SK-N-SH (cell line): ENCODE results near the gene PTDSS2. TPM values are rescaled to one million over a fixed set of nuclear protein-coding genes. Genes with fewer than 3 reads are reported as not detected.

Experiments
- CTCF ChIA-PET: fragments of 300-600, 350-600 bp; formaldehyde crosslinking; extraction: SDS; loops from one replicate; lab custom pipeline; 2021; lab: Yijun Ruan, JAX
- POLR2A ChIA-PET: fragments of 350-600 bp; sonication (Branson Sonifier 250); formaldehyde crosslinking; extraction: SDS; loops from one replicate; lab custom pipeline; 2020; ENCODE audit warnings: antibody characterized with exemption, inconsistent platforms; lab: Yijun Ruan, JAX
- DNase-seq: peaks from one replicate; pipeline ENCODE4 v3.0.0; 2012
- H2AFZ ChIP-seq: fragments of 200-600 bp; sonication (generic); 2 replicates; pipeline ENCODE4 v1.8.1; 2016; ENCODE audit warnings: antibody characterized with exemption, mild to moderate bottlenecking, low read depth
- H3F3A ChIP-seq: fragments of 200-600 bp; sonication (generic); replicated peaks from 2 replicates; pipeline ENCODE3; 2016; ENCODE audit warnings: antibody characterized with exemption, mild to moderate bottlenecking; ENCODE audit not compliant: insufficient read depth
- H3K27ac ChIP-seq, 2 experiments: fragments of 200-500 bp in 1 of 2; fragments of 200-600 bp in 1 of 2; sonication (Bioruptor generic) in 1 of 2; sonication (generic), shearing (Covaris generic) in 1 of 2; 2 replicates each; pipeline versions ENCODE4 v1.5.1 to v1.6.1; 2014 to 2016; ENCODE audit warnings: low read depth in 2 of 2, inconsistent platforms in 1 of 2, low read length in 1 of 2, mild to moderate bottlenecking in 1 of 2, mixed read lengths in 1 of 2
- H3K27me3 ChIP-seq: fragments of 200-600 bp; sonication (generic), shearing (Covaris generic); 2 replicates; pipeline ENCODE4 v1.6.1; 2016; ENCODE audit warnings: mixed run types; ENCODE audit not compliant: insufficient read depth
- H3K36me3 ChIP-seq, 2 experiments: fragments of 200-500 bp in 1 of 2; fragments of 200-600 bp in 1 of 2; sonication (Bioruptor generic) in 1 of 2; sonication (generic) in 1 of 2; replicated peaks in 1 of 2; 2 replicates each; pipeline versions ENCODE3 to v1.5.1; 2014 to 2016; ENCODE audit warnings: low read length in 1 of 2, mild to moderate bottlenecking in 1 of 2; ENCODE audit not compliant: insufficient read depth in 2 of 2, control insufficient read depth in 1 of 2
- H3K4me1 ChIP-seq, 2 experiments: fragments of 200-500 bp in 1 of 2; fragments of 200-600 bp in 1 of 2; sonication (Bioruptor generic) in 1 of 2; sonication (generic), shearing (Covaris generic) in 1 of 2; 2 replicates each; pipeline versions ENCODE4 v1.5.1 to v1.6.1; 2014 to 2016; ENCODE audit warnings: low read depth in 1 of 2, low read length in 1 of 2, mixed run types in 1 of 2; ENCODE audit not compliant: insufficient read depth in 2 of 2, control insufficient read depth in 1 of 2
- H3K4me2 ChIP-seq: fragments of 200-600 bp; sonication (generic), shearing (Covaris generic); 2 replicates; pipeline ENCODE4 v1.6.1; 2017; ENCODE audit warnings: mixed run types
- H3K4me3 ChIP-seq, 2 experiments: fragments of 200-500 bp in 1 of 2; fragments of 200-600 bp in 1 of 2; sonication (Bioruptor generic) in 1 of 2; sonication (generic), shearing (Covaris generic) in 1 of 2; 2 replicates each; pipeline versions ENCODE4 v1.5.1 to v1.8.1; 2014 to 2016; ENCODE audit warnings: low read depth in 2 of 2, inconsistent platforms in 1 of 2, low read length in 1 of 2, mild to moderate bottlenecking in 1 of 2, mixed read lengths in 1 of 2, moderate library complexity in 1 of 2
- H3K79me2 ChIP-seq: fragments of 200-600 bp; sonication (generic); 2 replicates; pipeline ENCODE4 v1.8.1; 2017; ENCODE audit warnings: mild to moderate bottlenecking; ENCODE audit not compliant: insufficient read depth
- H3K9ac ChIP-seq: fragments of 200-600 bp; sonication (generic); 2 replicates; pipeline ENCODE4 v1.6.1; 2017; ENCODE audit warnings: mixed run types
- H3K9me2 ChIP-seq: fragments of 200-600 bp; sonication (generic); 2 replicates; pipeline ENCODE4 v1.6.1; 2017; ENCODE audit warnings: mixed run types
- H3K9me3 ChIP-seq: fragments of 200-600 bp; sonication (generic); 2 replicates; pipeline ENCODE4 v1.6.1; 2017; ENCODE audit warnings: mixed run types, mild to moderate bottlenecking, moderate library complexity
- H4K20me1 ChIP-seq: fragments of 200-600 bp; sonication (generic); 2 replicates; pipeline ENCODE4 v1.6.1; 2017; ENCODE audit warnings: mild to moderate bottlenecking, mixed run types; ENCODE audit not compliant: insufficient read depth
- ELF1 ChIP-seq: IDR thresholded peaks from 2 replicates; pipeline ENCODE4 v1.4.0; 2012
- FOXJ3 ChIP-seq: sonication (generic); formaldehyde crosslinking; IDR thresholded peaks from 2 replicates; pipeline ENCODE4 v1.5.1; 2020; ENCODE audit warnings: mild to moderate bottlenecking, missing genetic modification reagents
- GABPA ChIP-seq: IDR thresholded peaks from 2 replicates; pipeline ENCODE4 v1.4.0; 2012; ENCODE audit warnings: low read depth, mild to moderate bottlenecking
- GATA2 ChIP-seq: sonication (generic); formaldehyde crosslinking; IDR thresholded peaks from 2 replicates; pipeline ENCODE4 v1.5.0; 2020; ENCODE audit warnings: mild to moderate bottlenecking, missing genetic modification reagents
- IRF3 ChIP-seq: fragments of 150-350 bp; IDR thresholded peaks from 2 replicates; pipeline ENCODE4 v1.6.1; 2016; ENCODE audit warnings: mild to moderate bottlenecking, low read depth, low read length
- JUND ChIP-seq: IDR thresholded peaks from 2 replicates; pipeline ENCODE4 v1.4.0; 2012
- MEF2A ChIP-seq: IDR thresholded peaks from 2 replicates; pipeline ENCODE4 v1.4.0; 2012; ENCODE audit warnings: low read depth, borderline replicate concordance
- MXI1 ChIP-seq: IDR thresholded peaks from 2 replicates; pipeline ENCODE4 v1.6.1; 2012; ENCODE audit warnings: mild to moderate bottlenecking, low read depth, low read length, improper control_type of control experiment
- NFIC ChIP-seq: IDR thresholded peaks from 2 replicates; pipeline ENCODE4 v1.4.0; 2012; ENCODE audit warnings: borderline replicate concordance
- POLR2AphosphoS5 ChIP-seq: IDR thresholded peaks from 2 replicates; pipeline ENCODE4 v1.6.1; 2012; ENCODE audit warnings: low read depth, low read length
- RAD21 ChIP-seq: IDR thresholded peaks from 2 replicates; pipeline ENCODE4 v1.6.1; 2012; ENCODE audit warnings: mild to moderate bottlenecking, low read length
- RCOR1 ChIP-seq: fragments of 150-350 bp; IDR thresholded peaks from 2 replicates; pipeline ENCODE4 v1.6.1; 2017; ENCODE audit warnings: antibody characterized with exemption, low read length
- REST ChIP-seq: IDR thresholded peaks from 2 replicates; pipeline ENCODE4 v1.6.1; 2012; ENCODE audit warnings: mild to moderate bottlenecking, low read depth, low read length, moderate library complexity
- SIN3A ChIP-seq: IDR thresholded peaks from 2 replicates; pipeline ENCODE4 v1.6.1; 2012; ENCODE audit warnings: low read depth, mild to moderate bottlenecking, low read length, moderate library complexity, borderline replicate concordance
- SMC3 ChIP-seq: IDR thresholded peaks from 2 replicates; pipeline ENCODE4 v1.6.1; 2012; ENCODE audit warnings: low read depth, low read length, improper control_type of control experiment
- TAF1 ChIP-seq: IDR thresholded peaks from 2 replicates; pipeline ENCODE4 v1.6.1; 2012; ENCODE audit warnings: low read depth, mild to moderate bottlenecking, low read length, moderate library complexity, borderline replicate concordance
- TCF12 ChIP-seq: IDR thresholded peaks from 2 replicates; pipeline ENCODE4 v1.4.0; 2012
- USF2 ChIP-seq: fragments of 150-350 bp; IDR thresholded peaks from 2 replicates; pipeline ENCODE4 v1.6.1; 2017; ENCODE audit warnings: antibody characterized with exemption, low read length, low read depth, borderline replicate concordance
- WGBS: methylation state at CpG from one replicate; pipeline ENCODE4 v1.1.6; 2017; ENCODE audit warnings: low lambda C conversion rate; 5-methylcytosine and 5-hydroxymethylcytosine counted together
- polyA plus RNA-seq, 3 experiments: library from polyadenylated mRNA; depleted of rRNA; stranded (reverse); fragments of >200 nt; gene quantifications; 2 replicates each; pipeline ENCODE4 v1.2.3, GENCODE V29; 2012

PTDSS2 gene
- polyA plus RNA-seq, 1 of the 3 experiments (the other 2 are of a cell fraction) = 28.6 TPM

GRCh38 chr11:504053-504993, 54.2 kb downstream of the PTDSS2 start (continued):
- no peak for TF ChIP-seq MEF2A

- 96% methylated on average over 7 of the region's 7 CpGs for WGBS
These were observed 54.9 kb downstream of the PTDSS2 start for GRCh38 chr11:504994-505344.

GRCh38 chr11:506238-506994, 56.3 kb downstream of the PTDSS2 start:
- no peaks in the 10 kb centered on the region for H3K27me3 ChIP-seq
- peaks cover 7 to 9% of the 10 kb centered on the region in 2 experiments; a peak in 2 of 4 replicates for H3K4me1 ChIP-seq
- H3K4me2 ChIP-seq = peak overlapping the region; percentile 93
- 2% methylated on average over 31 of the region's 71 CpGs for WGBS
- CTCF ChIA-PET = interaction anchor here (0.7 to 2.2 kb wide), 4 partner anchors 8 to 58 kb away, joined by 3 to 16 read pairs (median 4); partner anchors contain the start of gene HRAS
- POLR2A ChIA-PET = interaction anchor here (0.9 to 1.1 kb wide), 4 partner anchors 8 to 69 kb away, joined by 3 to 4 read pairs (median 3); partner anchors contain the start of gene PHRF1
- no peaks in the 10 kb centered on the region for H3K9me3 ChIP-seq
- peaks cover 4% of the 10 kb centered on the region for H3F3A ChIP-seq
- H4K20me1 ChIP-seq = 0 out of 2 replicates have a peak, but pooled peaks cover 7% of the 10 kb centered on the region
- DNase-seq = peak; percentile 99
- H3K27ac ChIP-seq = peak overlapping the region; percentile 98 to 99
- H3K79me2 ChIP-seq = peaks cover 61% of the 10 kb centered on the region
- H2AFZ ChIP-seq = peak overlapping the region; percentile 84; the same call in 1 of the 2 replicates
- peak overlapping the region; percentile 86 to 87 for H3K4me3 ChIP-seq
- H3K9ac ChIP-seq = peak overlapping the region; percentile 91
- peaks cover 17 to 18% of the 10 kb centered on the region in 2 experiments for H3K36me3 ChIP-seq
- H3K9me2 ChIP-seq = no peaks in the 10 kb centered on the region
- TF ChIP-seq JUND (no peak), GABPA (peak; percentile 68), REST (no peak), ELF1 (peak; percentile 93), MXI1 (peak; percentile 96), TCF12 (no peak), POLR2AphosphoS5 (peak; percentile 53), NFIC (0 out of 2 replicates have a peak, but pooled peaks have one; percentile 2), SIN3A (peak; percentile 63), USF2 (peak; percentile 57)

More at GRCh38 chr11:504994-505344, 54.9 kb downstream of the PTDSS2 start:
- Histone ChIP-seq H3K9me3 (no peaks in the 10 kb centered on the region), H3F3A (peaks cover 4% of the 10 kb centered on the region), H4K20me1 (0 out of 2 replicates have a peak, but pooled peaks cover 7% of the 10 kb centered on the region), H3K4me1 (peaks cover 7 to 9% of the 10 kb centered on the region in 2 experiments; a peak in 2 of 4 replicates), H3K27me3 (no peaks in the 10 kb centered on the region), H3K9ac (peak overlapping the region; percentile 91; the same call in 1 of the 2 replicates), H3K27ac (no peak overlapping the region; a peak in 2 of 4 replicates)
- CTCF ChIA-PET = interaction anchor here (0.6 to 1.2 kb wide), 3 partner anchors 55 to 255 kb away, joined by 3 read pairs; partner anchors contain the start of gene PTDSS2
- no peak for TF ChIP-seq SMC3
- no peak for TF ChIP-seq IRF3
- no peak for TF ChIP-seq GATA2 (CRISPR knock-in tag)
- no peak for TF ChIP-seq FOXJ3 (CRISPR knock-in tag)
- TF ChIP-seq RAD21 = no peak
- TF ChIP-seq RCOR1 = no peak
- no peak for TF ChIP-seq TAF1
- TF ChIP-seq, all 33 proteins: peak for 0
- Histone ChIP-seq H3K4me2 (peak overlapping the region; percentile 93), H3K36me3 (peaks cover 6 to 28% of the 10 kb centered on the region in 2 experiments), H3K79me2 (peaks cover 61% of the 10 kb centered on the region), H3K4me3 (peak overlapping the region in 1 of 2 experiments; percentile 86; a peak in 2 of 4 replicates), H2AFZ (no peak overlapping the region), H3K9me2 (no peaks in the 10 kb centered on the region)
- POLR2A ChIA-PET = no interaction called here
- no peak for DNase-seq
